ENCODE results near the gene GCHFR.

Gene GCHFR

DNA sequence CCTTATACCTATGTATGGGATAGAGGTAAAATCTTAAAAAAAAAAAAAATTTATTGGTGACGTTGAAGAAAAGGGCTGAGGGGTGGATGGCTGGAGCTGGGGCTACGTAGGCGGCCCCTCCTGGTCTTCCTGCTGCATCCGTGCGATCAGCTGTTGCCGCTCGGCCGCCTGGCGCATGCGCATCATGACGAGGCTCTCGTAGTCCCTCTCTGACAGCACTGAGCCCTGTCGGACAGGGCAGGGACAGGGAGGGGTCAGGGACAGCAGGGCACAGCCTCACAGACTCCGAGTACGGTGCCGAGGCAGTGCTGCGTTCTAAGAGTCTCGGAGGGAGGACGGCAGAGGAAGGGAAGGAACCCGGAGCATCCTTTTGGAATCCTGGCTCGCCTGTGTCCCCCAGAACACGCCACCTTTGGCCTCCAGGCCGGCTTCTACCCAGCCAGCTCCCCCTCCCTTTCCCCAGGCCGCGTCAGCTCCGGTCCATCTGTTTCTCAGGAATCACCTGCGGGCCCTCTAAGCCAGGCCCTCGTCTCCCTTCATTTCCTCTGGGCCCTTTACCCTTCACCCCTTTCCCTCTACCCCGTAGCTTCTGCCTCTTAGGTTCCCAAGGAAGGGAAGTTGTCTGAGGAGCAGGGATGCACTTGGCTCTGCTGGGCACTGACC, 4.1 kb downstream of the GCHFR start:
- DNase-seq (no peak), ATAC-seq (no peak)
- H3K27me3 Mint-ChIP-seq: no peaks in the 10 kb centered on the region
- peak overlapping the region in 1 of 2 donors; percentile 74 for H3K4me3 Mint-ChIP-seq
- peaks cover 83% of the 10 kb centered on the region for H3K4me1 Mint-ChIP-seq
- no peaks in the 10 kb centered on the region for H3K9me3 Mint-ChIP-seq
- peak overlapping the region in 1 of 2 donors; percentile 95 for H3K27ac Mint-ChIP-seq

DNA sequence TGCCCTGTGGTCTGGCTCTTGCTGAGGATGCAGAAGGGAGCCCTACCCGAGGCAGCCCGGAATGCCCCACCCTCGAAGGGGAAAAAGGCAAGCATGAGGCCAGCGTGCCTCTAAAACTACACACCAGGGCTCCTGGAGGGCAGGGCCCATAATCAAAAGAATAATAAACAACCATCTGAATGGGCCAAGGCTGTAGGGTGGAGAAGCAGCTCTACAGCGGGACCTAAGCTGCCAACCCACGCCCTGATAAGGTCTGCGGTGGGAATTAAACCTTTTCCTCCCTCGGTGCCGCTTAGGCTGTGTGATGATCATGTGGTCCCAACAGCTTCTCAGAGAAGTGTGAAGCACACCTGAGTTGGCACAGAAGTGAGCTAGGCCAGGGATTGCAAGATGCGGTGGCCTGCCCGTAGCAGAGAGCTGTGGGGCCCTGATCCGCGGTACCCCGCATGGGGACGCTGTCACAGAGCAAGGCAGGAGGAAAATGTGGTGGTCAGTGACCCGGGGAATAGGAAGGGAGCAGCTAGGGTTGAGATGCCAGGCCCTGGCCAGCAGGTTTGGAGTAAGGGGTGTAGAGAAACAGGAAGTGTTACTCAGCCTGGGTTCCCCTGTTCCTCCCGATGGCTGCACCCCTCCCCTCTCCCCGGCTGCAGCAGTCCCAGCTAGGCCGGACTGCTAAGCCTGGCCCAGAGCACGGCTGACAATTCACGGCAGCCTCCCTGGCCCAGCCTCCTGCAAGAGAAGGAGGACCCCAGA, 4.8 kb downstream of the GCHFR start:
- Mint-ChIP-seq H3K27ac (peak overlapping the region; percentile 95 to 96), H3K4me3 (peak overlapping the region; percentile 74 to 85), H3K27me3 (no peaks in the 10 kb centered on the region), H3K4me1 (peaks cover 76% of the 10 kb centered on the region), H3K9me3 (no peaks in the 10 kb centered on the region)
- DNase-seq (no peak), ATAC-seq (peak; percentile 3)

DNA sequence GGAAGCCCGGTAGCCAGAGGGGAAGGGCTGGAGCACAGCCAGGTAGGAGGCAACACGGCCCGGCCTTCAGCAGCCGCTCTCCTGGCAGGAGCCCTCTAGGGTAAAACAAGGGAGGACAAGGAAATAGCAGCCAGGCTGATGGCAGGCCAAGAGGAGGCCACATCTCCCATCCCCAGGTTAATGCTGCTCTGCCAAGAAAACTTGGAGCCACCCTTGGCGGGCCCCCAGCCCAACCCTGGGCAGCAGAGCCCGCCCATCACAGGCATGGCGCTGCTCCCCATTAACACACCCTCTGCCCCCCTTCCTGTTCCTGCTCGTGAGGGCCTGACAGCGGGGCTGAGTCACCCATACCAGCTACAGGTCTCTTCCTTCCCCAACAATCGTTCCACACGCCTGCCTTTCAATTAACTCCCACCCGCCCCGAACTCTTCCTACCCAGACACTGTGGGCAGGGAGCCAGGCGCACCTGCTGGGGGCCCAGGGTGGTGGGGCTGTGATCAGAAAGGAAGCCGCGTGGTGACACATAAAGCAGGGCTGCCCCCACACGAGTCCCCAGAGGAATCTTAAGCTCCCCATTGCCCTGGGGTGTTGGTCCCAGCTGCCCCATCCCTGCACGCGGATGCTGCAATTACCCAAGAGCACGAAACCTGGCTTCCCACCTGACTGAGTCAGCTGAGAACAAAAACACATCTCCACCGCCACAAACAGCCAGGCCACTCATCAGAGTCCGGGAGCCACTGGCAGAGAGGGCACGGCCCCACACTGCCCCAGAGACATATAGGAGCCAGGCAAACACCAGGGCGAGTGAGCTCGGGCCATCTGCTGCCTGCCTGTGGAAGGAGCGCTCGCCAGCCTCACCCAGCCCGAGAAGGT, 5.6 kb downstream of the GCHFR start, which contains the start of gene C15orf62:
TSS of gene C15orf62 (plus strand) at position 707 of the 873 bp plus-strand sequence. CDS start 516 bp downstream, outside the sequence.
- DNase-seq (peak; percentile 55 to 76), ATAC-seq (peak; percentile 73)
- Mint-ChIP-seq H3K4me1 (peaks cover 69% of the 10 kb centered on the region), H3K27me3 (no peaks in the 10 kb centered on the region), H3K4me3 (peak within 1 kb of the TSS; percentile 74 to 85), H3K9me3 (no peaks in the 10 kb centered on the region), H3K27ac (peak within 1 kb of the TSS; percentile 95 to 96)

DNA sequence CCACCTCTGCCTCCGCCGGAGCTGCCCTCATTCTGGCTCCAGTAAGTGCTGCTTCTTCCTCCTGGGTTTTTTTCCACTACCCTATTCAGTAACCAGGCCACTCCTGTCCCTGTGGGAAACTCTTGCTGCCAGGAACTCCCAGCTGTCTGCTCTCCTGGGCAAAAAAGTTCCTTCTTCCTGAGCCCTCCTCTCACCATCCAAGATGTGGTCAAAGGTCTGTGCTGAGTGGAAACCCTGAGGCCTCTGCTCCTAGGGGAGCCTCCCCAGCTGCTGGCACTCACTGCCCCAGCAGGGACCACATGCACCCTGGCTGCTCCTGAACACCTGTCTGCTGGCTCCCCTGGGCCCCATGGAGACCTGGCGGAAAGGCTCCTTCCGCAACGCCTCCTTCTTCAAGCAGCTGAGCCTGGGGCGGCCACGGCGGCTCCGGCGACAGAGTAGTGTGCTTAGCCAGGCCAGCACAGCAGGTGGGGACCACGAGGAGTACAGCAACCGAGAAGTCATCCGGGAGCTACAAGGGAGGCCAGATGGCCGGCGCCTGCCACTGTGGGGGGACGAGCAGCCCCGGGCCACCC, 6.4 kb downstream of the GCHFR start:
- H3K4me3 Mint-ChIP-seq: peak overlapping the region; percentile 74 to 85
- no peak for DNase-seq
- H3K4me1 Mint-ChIP-seq: peaks cover 62% of the 10 kb centered on the region
- no peaks in the 10 kb centered on the region for H3K27me3 Mint-ChIP-seq
- peak overlapping the region; percentile 95 to 96 for H3K27ac Mint-ChIP-seq
- no peak for ATAC-seq
- no peaks in the 10 kb centered on the region for H3K9me3 Mint-ChIP-seq

DNA sequence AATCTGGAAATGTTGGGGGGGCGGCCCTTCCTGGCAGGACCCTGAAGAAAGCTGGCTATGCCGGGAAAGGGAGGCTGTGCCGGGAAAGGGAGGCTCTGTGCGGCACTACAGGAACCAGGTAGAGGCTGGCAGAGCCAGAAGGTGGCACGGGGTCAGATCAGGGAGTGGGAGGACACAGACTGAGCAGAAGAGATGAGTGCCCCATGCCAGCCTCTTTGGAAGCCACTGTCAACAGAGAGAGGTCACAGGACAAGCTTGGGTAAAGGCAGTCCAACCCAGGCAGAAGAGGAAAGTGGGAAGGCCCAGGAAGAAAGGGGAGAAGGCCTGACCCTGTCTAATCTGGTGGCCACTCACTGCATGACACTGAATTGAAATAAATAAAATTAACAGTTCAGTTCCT, 7.4 kb downstream of the GCHFR start:
- H3K27me3 Mint-ChIP-seq: no peaks in the 10 kb centered on the region
- H3K4me1 Mint-ChIP-seq: peaks cover 52% of the 10 kb centered on the region
- no peak for DNase-seq
- no peak overlapping the region for H3K27ac Mint-ChIP-seq
- no peak overlapping the region for H3K4me3 Mint-ChIP-seq
- H3K9me3 Mint-ChIP-seq: no peaks in the 10 kb centered on the region
- ATAC-seq: no peak

DNA sequence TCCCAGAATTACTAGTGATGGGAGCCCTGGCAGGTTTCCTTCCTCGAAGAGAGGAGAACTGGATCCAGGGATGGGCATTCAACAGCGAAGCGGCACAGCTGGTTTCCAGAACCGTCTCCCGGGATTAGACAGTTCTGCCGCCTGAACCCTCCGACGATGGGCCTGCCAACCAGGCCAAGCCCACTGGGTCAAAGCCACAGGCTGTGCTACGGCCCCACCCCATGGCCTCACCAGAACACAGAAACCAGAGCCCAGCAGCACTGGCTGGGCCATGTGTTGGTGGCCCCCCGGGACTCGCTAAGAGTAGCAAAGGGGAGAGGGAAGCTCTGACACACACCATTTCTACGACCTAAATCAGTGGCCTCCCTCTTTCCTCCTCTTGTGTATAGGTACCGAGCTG, 8.1 kb downstream of the GCHFR start:
- no peak for DNase-seq
- ATAC-seq: no peak
- H3K4me1 Mint-ChIP-seq: peaks cover 52% of the 10 kb centered on the region

DNA sequence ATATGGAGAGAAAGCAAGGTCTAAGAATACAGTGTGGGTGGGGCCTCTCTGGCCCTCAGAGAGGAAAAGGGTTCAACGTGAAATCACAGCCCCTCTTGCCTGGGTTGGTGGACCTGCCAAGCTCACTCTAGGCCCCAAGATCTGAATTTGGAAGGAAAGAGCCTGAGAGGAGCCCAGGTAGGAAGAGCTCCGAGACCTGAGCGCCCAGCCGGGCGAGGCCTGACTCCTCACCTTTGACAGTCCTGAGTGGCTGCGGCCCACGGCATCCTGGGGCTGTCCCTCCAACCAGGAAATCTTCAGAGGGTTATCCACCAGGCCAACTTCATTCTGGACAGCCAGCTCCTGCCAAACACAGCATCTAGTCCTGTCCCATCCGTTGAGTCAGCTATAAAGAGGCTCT, 9.6 kb downstream of the GCHFR start:
- DNase-seq (no peak), ATAC-seq (no peak)
- Mint-ChIP-seq H3K27ac (no peak overlapping the region), H3K4me3 (no peak overlapping the region), H3K4me1 (peaks cover 43% of the 10 kb centered on the region), H3K27me3 (no peaks in the 10 kb centered on the region), H3K9me3 (no peaks in the 10 kb centered on the region)

More for the DNA sequence above, 8.1 kb downstream of the GCHFR start:
- H3K9me3 Mint-ChIP-seq: no peaks in the 10 kb centered on the region
- H3K27ac Mint-ChIP-seq: no peak overlapping the region
- H3K4me3 Mint-ChIP-seq: no peak overlapping the region
- no peaks in the 10 kb centered on the region for H3K27me3 Mint-ChIP-seq

DNA sequence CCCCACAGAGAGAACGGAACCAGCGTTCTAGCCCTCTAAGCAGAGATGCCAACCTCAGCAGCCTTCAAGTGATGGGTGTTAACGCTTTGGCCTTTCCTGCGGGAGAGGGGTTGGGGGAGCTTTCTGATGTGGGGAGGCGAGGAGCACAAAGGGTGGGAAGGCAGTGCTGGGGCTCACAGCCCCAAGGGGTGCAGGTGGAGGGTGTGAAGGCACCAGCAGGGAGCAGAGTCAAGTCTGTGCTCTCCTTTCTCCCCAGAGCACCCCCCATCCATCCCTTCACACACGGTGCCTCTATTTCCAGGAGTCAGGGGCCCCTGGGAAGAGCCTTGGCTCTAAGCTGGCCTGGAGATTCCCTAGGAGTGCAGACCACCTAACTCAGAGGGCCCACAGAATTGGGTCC, 10.0 kb downstream of the GCHFR start:
- no peak overlapping the region for H3K4me3 Mint-ChIP-seq
- ATAC-seq: no peak
- H3K27ac Mint-ChIP-seq: no peak overlapping the region
- DNase-seq: no peak
- peaks cover 39% of the 10 kb centered on the region for H3K4me1 Mint-ChIP-seq
- H3K9me3 Mint-ChIP-seq: no peaks in the 10 kb centered on the region
- no peaks in the 10 kb centered on the region for H3K27me3 Mint-ChIP-seq

DNA sequence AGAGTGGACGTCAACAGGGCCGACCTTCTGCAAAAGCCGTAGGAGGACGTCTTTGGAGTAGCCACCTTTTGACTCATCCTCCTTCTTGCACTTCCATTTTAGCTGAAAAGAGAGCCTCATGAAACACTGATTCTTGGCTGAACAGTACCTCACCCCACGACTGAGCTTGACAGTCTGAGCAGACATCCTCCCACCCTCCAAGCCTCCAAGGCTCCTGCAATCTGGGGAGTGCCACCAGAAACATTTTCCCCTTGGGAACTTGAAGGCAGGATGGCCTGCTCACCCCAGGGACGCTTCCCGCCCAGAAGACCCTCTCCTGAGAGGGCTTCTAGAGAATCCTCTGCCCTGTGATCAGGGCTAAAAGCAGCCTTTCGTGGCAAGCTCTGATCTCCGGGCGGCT, 11.1 kb downstream of the GCHFR start:
- DNase-seq: no peak
- H3K27me3 Mint-ChIP-seq: no peaks in the 10 kb centered on the region
- no peak overlapping the region for H3K27ac Mint-ChIP-seq
- peaks cover 28% of the 10 kb centered on the region for H3K4me1 Mint-ChIP-seq
- ATAC-seq: no peak
- H3K9me3 Mint-ChIP-seq: no peaks in the 10 kb centered on the region
- H3K4me3 Mint-ChIP-seq: no peak overlapping the region

DNA sequence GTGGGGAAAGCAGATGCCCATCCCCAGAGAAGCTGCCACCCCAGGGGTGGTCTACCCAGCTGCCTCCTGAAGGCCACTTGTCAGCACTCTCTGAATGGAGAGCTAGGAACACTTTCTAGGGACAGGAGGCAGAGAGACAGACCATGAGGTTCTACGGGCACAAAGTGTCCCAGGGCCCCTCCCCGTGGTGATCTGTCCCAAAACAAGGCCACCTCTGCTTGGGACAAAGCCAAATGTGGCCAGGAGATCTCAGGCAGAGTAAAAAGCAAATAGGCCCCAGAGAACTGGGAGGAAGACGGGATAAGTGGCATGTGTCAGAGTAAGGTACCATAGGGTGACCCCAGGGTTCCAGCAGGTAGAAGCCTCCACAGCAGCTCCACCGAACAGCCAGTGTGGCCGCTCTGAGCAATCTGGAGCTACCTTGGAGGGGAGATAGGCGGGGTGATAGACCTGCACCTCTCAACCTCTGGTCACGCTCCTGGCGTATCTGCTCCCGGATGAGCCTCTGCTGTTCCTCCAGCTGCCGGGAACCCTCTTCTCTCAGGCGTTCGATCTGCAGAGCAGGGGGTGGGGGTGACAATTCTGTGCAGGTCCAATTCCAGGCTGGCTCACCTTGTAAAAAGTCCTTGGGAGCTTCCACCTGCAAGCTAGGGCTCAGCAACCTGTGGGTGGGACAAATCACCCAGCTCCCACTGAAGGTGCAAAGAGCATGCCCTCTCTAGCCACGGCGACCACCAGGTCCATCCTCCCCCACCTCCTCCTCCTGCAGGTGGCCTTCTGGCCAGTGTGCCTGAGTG, 12.1 kb downstream of the GCHFR start:
- no peak for ATAC-seq
- Mint-ChIP-seq H3K9me3 (no peaks in the 10 kb centered on the region), H3K27me3 (no peaks in the 10 kb centered on the region), H3K4me3 (no peak overlapping the region), H3K27ac (peak overlapping the region in 1 of 2 donors; percentile 59), H3K4me1 (peaks cover 18% of the 10 kb centered on the region)
- DNase-seq: no peak

DNA sequence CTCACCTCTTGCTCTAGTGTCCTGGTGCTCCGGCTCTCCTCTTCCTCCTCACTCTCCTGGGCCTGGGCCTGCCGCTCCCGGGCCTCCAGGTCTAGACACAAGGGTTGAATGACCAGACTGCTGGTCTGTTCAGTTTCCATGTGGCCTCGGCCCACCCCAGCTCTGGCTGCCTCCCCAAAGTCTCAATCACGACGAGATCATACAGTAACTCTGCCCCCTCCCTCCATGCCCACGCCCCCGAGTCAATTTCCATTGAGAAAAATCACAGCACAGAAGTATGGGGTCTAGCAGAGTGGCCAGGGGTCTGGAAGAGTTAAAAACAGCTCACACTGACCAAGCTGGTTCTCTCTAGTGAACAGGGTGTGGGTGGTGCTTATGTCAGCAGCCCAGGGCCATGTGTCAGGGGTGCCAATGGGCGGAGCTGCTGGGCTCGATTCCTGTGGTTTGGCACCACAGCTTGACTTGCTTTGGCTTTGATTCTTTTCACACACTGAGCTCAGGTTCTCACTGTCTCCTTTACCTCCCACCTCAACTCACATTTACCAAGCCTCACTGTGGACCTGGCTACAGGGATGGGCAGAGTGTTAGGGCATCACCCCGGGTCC, 12.8 kb downstream of the GCHFR start:
- peaks cover 14% of the 10 kb centered on the region for H3K4me1 Mint-ChIP-seq
- H3K27me3 Mint-ChIP-seq: no peaks in the 10 kb centered on the region
- H3K9me3 Mint-ChIP-seq: no peaks in the 10 kb centered on the region
- ATAC-seq: peak; percentile 93
- DNase-seq: peak in 1 of 2 donors; percentile 50
- no peak overlapping the region for H3K4me3 Mint-ChIP-seq
- H3K27ac Mint-ChIP-seq: peak overlapping the region in 1 of 2 donors; percentile 20

DNA sequence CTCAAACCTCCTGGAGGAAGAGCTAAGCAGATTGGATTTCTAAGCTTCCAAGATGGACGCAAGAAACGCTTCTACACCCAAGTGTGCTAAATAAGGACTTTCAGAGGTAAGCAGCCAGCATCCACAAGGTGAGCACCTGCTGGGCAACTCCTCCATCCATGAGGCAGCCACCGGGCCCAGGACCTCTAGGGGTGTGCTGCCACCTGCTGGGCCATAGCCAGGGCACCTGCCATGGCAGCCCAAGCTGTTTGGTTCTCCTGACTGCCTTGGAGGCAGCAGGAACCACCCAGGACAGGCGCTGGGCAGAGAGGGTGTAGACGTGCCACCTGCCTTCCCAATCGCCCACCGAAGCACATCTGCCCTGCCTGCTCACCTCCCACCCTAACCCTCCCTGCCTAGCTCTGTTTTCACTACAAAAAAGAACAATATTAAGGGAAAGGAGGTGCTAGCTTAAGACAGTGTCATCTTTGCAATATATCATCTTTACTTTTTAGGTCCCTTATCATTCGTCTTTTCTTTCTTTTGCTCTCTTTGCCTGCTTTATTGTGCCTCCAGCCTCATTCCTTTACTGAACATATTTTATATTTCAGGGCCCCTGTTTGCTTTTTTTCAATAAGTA, 18.9 kb downstream of the GCHFR start:
- Mint-ChIP-seq H3K9me3 (no peaks in the 10 kb centered on the region), H3K27me3 (no peaks in the 10 kb centered on the region), H3K4me3 (no peak overlapping the region), H3K4me1 (peaks cover 28% of the 10 kb centered on the region), H3K27ac (no peak overlapping the region)
- peak; percentile 74 to 82 for DNase-seq
- ATAC-seq: peak; percentile 89

DNA sequence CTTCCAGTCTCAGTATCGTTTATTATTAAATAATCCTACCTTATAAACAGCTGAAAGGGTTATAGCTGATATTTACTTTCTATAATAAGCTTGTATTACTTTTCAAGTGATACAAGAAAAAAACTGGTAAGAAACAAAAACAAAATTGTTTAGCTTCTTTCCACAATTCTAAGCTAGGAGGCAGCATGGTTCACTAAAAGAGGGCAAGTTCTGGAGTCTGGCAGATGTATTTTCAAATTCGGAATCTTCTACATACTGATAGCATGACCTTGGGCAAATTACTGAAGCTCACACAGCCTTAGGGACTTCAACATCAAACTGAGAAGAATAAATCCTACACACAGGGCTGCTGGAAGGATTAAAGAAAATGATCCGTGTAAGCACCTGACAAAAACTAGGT, 21.3 kb downstream of the GCHFR start:
- DNase-seq (no peak), ATAC-seq (no peak)
- H3K27me3 Mint-ChIP-seq: no peaks in the 10 kb centered on the region
- peaks cover 44% of the 10 kb centered on the region for H3K4me1 Mint-ChIP-seq
- H3K27ac Mint-ChIP-seq: no peak overlapping the region
- no peaks in the 10 kb centered on the region for H3K9me3 Mint-ChIP-seq
- H3K4me3 Mint-ChIP-seq: no peak overlapping the region

DNA sequence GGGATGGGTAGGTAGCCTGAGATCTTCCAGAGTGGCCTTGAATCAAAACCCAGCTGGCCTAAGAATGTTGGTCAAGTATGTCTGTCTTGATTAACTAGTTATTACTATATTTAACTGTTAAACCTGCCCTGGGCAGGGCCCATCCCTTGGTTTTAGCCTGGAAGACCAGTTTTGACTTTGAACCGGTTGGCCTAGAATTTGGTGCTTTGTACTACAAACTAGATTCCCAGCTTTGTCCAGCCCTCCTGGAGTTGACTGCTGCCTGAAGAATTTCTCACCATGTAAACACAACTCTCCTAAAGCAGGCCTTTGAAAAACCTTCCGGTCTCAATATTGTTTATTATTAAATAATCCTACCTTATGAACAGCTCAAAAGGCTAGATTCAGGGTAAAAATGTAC, 21.9 kb downstream of the GCHFR start:
- no peak overlapping the region for H3K27ac Mint-ChIP-seq
- H3K27me3 Mint-ChIP-seq: no peaks in the 10 kb centered on the region
- ATAC-seq (no peak), DNase-seq (no peak)
- no peak overlapping the region for H3K4me3 Mint-ChIP-seq
- H3K4me1 Mint-ChIP-seq: peaks cover 44% of the 10 kb centered on the region
- H3K9me3 Mint-ChIP-seq: no peaks in the 10 kb centered on the region

All from stimulated activated naive CD8-positive, alpha-beta T cell treated with anti-CD3 and anti-CD28 coated beads, Interleukin-15, amount 100 ng/mL, for 72 hours (primary cell).